ENCODE data around the gene TIMM10. TPM values are rescaled to one million over a fixed set of nuclear protein-coding genes. Genes with fewer than 3 reads are reported as not detected.

Gene TIMM10
- total RNA-seq, 4 donors from 2014 or later: 20.2 to 51.6 (median 40.1) TPM

DNA sequence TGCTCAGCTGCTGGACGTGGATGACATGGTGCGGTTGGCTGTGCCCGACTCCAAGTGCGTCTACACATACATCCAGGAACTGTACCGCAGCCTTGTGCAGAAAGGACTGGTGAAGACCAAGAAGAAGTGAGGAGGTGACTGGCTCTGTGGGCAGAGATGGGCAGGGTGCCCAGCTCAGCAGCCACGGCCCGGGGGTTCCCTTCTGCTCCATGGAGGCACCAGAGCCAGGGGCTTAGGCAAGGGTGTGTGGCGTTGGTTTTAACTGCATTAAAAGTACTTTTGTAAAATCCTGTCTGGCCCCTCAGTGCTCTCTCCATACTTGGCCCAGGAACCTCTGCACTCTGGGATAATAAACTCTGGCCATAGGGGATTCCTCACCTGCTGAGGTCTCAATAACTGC, 19.4 kb upstream of the TIMM10 start:
- peaks cover 0 to 94% (median 16%) of the 10 kb centered on the region in 3 donors for H3K36me3 ChIP-seq
- no peaks in the 10 kb centered on the region for H3K9me3 ChIP-seq
- WGBS, 2 donors: 70 to 82% methylated on average over 6 to 8 of the region's 8 CpGs
- H3K4me3 ChIP-seq: no peak overlapping the region
- no peak overlapping the region for H3K27ac ChIP-seq
- H3K4me1 ChIP-seq: no peaks in the 10 kb centered on the region
- TF ChIP-seq, protein P1, sequence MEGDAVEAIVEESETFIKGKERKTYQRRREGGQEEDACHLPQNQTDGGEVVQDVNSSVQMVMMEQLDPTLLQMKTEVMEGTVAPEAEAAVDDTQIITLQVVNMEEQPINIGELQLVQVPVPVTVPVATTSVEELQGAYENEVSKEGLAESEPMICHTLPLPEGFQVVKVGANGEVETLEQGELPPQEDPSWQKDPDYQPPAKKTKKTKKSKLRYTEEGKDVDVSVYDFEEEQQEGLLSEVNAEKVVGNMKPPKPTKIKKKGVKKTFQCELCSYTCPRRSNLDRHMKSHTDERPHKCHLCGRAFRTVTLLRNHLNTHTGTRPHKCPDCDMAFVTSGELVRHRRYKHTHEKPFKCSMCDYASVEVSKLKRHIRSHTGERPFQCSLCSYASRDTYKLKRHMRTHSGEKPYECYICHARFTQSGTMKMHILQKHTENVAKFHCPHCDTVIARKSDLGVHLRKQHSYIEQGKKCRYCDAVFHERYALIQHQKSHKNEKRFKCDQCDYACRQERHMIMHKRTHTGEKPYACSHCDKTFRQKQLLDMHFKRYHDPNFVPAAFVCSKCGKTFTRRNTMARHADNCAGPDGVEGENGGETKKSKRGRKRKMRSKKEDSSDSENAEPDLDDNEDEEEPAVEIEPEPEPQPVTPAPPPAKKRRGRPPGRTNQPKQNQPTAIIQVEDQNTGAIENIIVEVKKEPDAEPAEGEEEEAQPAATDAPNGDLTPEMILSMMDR (IDR thresholded peaks at IDR 0.05): no peak
- TF ChIP-seq POLR2A (IDR thresholded peaks at IDR 0.05): no peak
- TF ChIP-seq EP300 (IDR thresholded peaks at IDR 0.05): no peak
- no peak for DNase-seq (ENCODE audit: low spot score in 2 of 2)
- no peaks in the 10 kb centered on the region for H3K27me3 ChIP-seq

DNA sequence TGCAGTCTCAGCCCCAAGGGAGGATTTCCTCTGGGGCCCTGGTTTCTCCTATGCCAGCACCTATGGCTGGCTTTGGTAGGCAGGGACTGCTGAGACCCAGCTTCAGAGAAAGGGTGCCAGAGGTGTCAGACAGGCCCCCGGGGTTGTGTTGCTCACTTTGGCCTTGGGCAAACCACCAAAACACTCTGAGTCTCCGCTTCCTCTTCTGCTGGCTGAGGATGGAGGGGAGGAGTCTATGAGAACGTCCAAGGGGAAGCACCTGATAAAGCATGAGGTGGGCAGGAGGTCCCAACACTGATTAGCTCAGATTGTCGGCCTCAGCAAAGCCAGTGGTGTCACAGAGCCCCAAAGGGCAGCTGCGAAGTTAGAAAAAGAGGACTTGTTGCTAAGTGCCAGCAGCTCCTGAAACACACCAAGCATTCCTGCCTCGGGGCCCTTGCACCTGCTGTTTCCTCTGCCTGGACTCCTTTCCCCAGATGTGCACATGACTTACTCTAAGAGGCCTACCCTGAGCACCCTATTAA, 17.4 kb upstream of the TIMM10 start:
- Histone ChIP-seq H3K4me1 (no peaks in the 10 kb centered on the region), H3K9me3 (no peaks in the 10 kb centered on the region), H3K27ac (no peak overlapping the region), H3K27me3 (no peaks in the 10 kb centered on the region), H3K36me3 (peaks cover 0 to 74% (median 6%) of the 10 kb centered on the region in 3 donors), H3K4me3 (no peak overlapping the region)
- TF ChIP-seq POLR2A (IDR thresholded peaks at IDR 0.05): no peak
- WGBS, 2 donors: 52 to 56% methylated on average over 6 of the region's 6 CpGs
- no peak for DNase-seq (ENCODE audit: low spot score in 2 of 2)

DNA sequence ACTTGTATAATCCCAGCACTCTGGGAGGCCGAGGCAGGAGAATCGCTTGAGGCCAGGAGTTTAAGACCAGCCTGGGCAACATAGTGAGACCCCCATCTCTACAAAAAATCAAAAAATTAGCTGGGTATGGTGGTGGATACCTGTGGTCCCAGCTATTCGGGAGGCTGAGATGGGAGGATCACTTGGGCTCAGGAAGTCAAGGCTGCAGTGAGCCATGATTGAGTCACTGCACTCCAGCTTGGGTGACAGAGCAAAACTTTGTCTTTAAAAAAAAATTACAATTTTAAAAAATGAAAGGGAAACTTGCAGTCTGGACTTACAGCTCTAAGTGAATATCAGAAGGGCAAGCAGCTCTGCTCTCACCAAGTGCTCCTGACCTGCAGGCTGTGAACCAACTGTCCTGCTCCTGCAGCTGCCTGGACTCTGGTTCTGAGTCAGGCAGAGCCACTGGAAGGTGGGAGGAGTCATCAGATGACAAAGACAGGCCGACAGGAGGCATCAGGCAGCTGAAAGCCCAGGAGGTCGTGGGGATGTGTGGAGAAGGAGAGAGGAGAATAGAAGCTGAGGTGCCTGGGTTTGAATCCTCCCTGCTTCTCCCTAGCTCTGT, 16.4 kb upstream of the TIMM10 start:
- DNase-seq (ENCODE audit: low spot score in 2 of 2): no peak
- 59 to 67% methylated on average over 5 of the region's 5 CpGs for WGBS, 2 donors
- peaks cover 0 to 64% (median 6%) of the 10 kb centered on the region in 3 donors for H3K36me3 ChIP-seq
- H3K4me3 ChIP-seq: no peak overlapping the region
- no peak overlapping the region for H3K27ac ChIP-seq
- no peaks in the 10 kb centered on the region for H3K9me3 ChIP-seq
- no peak for TF ChIP-seq EP300 (IDR thresholded peaks at IDR 0.05)
- TF ChIP-seq, protein P1 (IDR thresholded peaks at IDR 0.05): no peak
- TF ChIP-seq POLR2A (IDR thresholded peaks at IDR 0.05): no peak
- no peaks in the 10 kb centered on the region for H3K4me1 ChIP-seq
- H3K27me3 ChIP-seq: no peaks in the 10 kb centered on the region

GRCh38 chr11:57546451-57546850, 15.9 kb upstream of the TIMM10 start:
- no peak for DNase-seq (ENCODE audit: low spot score in 2 of 2)
- no peaks in the 10 kb centered on the region for H3K27me3 ChIP-seq
- H3K36me3 ChIP-seq: peaks cover 0 to 59% (median 6%) of the 10 kb centered on the region in 3 donors
- H3K27ac ChIP-seq: no peak overlapping the region
- 93 to 98% methylated on average over 7 of the region's 7 CpGs for WGBS, 2 donors
- no peaks in the 10 kb centered on the region for H3K4me1 ChIP-seq
- TF ChIP-seq EP300 (IDR thresholded peaks at IDR 0.05): no peak
- TF ChIP-seq, protein P1 (IDR thresholded peaks at IDR 0.05): no peak
- TF ChIP-seq POLR2A (IDR thresholded peaks at IDR 0.05): no peak
- no peak overlapping the region for H3K4me3 ChIP-seq
- H3K9me3 ChIP-seq: no peaks in the 10 kb centered on the region

DNA sequence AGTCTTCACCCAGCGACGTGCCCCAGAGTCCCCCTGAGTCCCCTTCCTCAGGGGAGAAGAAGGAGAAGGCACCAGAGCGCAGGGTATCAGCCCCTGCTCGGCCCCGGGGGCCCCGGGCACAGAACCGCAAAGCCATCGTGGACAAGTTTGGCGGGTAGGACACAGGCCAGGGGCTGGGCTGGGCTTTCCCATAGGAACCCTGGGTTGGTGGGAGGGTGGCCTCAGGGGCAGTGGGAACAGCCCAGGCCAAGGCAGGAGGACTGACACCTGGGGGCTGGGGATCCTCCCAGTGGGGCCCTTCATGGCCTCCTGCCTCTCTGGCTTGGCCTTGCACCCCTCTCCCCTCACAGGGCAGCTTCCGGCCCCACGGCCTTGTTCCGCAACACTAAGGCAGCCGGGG, 15.3 kb upstream of the TIMM10 start:
- WGBS, 2 donors: 93 to 95% methylated on average over 8 to 13 of the region's 13 CpGs
- DNase-seq (ENCODE audit: low spot score in 2 of 2): no peak
- no peak for TF ChIP-seq POLR2A (IDR thresholded peaks at IDR 0.05)
- no peak overlapping the region for H3K4me3 ChIP-seq
- no peaks in the 10 kb centered on the region for H3K27me3 ChIP-seq
- no peak overlapping the region for H3K27ac ChIP-seq
- no peaks in the 10 kb centered on the region for H3K9me3 ChIP-seq
- H3K36me3 ChIP-seq: peaks cover 0 to 53% (median 6%) of the 10 kb centered on the region in 3 donors
- H3K4me1 ChIP-seq: no peaks in the 10 kb centered on the region

DNA sequence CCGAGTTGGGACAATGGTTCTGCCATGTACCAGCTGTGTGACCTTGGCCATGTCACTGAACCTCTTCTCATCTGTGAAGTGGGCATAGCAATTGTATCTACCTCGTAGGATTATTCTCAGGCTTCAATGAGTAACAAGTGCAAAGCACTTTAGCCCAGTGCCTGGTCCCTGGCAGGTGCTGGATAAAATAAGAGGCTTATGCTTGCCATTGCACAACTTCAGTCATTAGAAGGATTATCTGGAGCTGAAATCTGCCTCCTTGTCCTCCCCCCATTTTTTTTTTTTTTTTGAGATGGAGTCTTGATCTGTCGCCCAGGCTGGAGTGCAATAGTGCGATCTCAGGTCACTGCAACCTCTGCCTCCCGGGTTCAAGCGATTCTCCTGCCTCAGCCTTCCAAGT, 14.0 kb upstream of the TIMM10 start:
- H3K27me3 ChIP-seq: no peaks in the 10 kb centered on the region
- 85 to 86% methylated on average over 6 of the region's 6 CpGs for WGBS, 2 donors
- H3K9me3 ChIP-seq: no peaks in the 10 kb centered on the region
- H3K4me3 ChIP-seq: no peak overlapping the region
- no peaks in the 10 kb centered on the region for H3K4me1 ChIP-seq
- no peak for DNase-seq (ENCODE audit: low spot score in 2 of 2)
- peaks cover 0 to 40% (median 0%) of the 10 kb centered on the region in 3 donors for H3K36me3 ChIP-seq
- TF ChIP-seq EP300 (IDR thresholded peaks at IDR 0.05): no peak
- TF ChIP-seq POLR2A (IDR thresholded peaks at IDR 0.05): no peak
- TF ChIP-seq, protein P1 (IDR thresholded peaks at IDR 0.05): no peak
- no peak overlapping the region for H3K27ac ChIP-seq

Measured in tibial nerve (tissue), 4 donors.